ENCODE results near the gene MAP3K5. TPM values are rescaled to one million over a fixed set of nuclear protein-coding genes. Genes with fewer than 3 reads are reported as not detected.
A peak's percentile ranks its signal among the peaks of the same experiment; 100 is the strongest.

The MAP3K5 gene
- total RNA-seq, 6 donors from 2014 or later: 26.4 to 45.1 (median 41.8) TPM

DNA sequence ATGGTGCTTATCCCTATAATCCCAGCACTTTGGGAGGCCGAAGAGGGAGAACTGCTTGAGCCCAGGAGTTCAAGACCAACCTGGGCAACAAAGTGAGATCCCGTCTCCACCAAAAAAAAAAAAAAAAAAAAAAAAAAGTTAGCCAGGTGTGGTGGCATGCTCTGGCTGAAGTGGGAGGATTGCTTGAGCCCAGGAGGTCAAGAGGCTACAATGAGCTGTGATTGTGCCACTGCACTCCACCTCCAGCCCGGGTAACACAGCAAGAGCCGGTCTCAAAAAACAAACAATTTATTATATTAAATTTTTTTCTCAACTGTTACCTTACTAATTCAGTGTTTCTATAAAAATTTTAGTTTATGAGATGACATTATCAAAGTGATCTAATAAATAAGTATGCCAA lies 156.7 kb downstream of the MAP3K5 start:
- DNase-seq: peak in 1 of 2 donors; percentile 59
- peaks cover 0 to 5% (median 0%) of the 10 kb centered on the region in 4 donors for H3K4me1 ChIP-seq
- no peak overlapping the region for H3K27ac ChIP-seq
- peaks cover 3 to 44% (median 16%) of the 10 kb centered on the region in 4 donors for H3K36me3 ChIP-seq
- H3K9me3 ChIP-seq: no peaks in the 10 kb centered on the region
- 75 to 76% methylated on average over 4 of the region's 4 CpGs for WGBS, 2 donors
- no peaks in the 10 kb centered on the region for H3K27me3 ChIP-seq
- TF ChIP-seq, protein P1, sequence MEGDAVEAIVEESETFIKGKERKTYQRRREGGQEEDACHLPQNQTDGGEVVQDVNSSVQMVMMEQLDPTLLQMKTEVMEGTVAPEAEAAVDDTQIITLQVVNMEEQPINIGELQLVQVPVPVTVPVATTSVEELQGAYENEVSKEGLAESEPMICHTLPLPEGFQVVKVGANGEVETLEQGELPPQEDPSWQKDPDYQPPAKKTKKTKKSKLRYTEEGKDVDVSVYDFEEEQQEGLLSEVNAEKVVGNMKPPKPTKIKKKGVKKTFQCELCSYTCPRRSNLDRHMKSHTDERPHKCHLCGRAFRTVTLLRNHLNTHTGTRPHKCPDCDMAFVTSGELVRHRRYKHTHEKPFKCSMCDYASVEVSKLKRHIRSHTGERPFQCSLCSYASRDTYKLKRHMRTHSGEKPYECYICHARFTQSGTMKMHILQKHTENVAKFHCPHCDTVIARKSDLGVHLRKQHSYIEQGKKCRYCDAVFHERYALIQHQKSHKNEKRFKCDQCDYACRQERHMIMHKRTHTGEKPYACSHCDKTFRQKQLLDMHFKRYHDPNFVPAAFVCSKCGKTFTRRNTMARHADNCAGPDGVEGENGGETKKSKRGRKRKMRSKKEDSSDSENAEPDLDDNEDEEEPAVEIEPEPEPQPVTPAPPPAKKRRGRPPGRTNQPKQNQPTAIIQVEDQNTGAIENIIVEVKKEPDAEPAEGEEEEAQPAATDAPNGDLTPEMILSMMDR (IDR thresholded peaks at IDR 0.05): no peak
- TF ChIP-seq POLR2A (IDR thresholded peaks at IDR 0.05) (no peak), EP300 (IDR thresholded peaks at IDR 0.05) (no peak), POLR2AphosphoS5 (IDR thresholded peaks at IDR 0.05) (no peak)
- no peak overlapping the region for H3K4me3 ChIP-seq
- no peak for ATAC-seq (ENCODE audit: low FRiP score in 2 of 2)

DNA sequence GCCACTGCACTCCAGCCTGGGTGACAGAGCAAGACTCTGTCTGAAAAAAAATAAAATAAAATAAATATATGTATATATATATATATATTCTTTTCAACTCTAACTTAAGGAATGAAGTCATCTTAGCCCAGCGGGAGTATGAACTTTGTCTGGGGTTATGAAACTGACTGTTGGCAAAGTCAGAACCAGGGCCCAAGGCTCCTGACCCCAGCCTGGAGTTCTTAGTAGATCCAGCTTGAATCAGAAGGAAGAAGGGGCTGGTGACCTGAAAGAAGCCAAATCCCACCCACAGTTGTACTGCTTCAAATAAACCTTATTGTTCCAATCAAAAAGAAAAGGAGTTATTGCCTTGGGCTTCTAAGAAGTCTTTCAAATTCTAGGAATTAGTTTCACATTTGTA lies 158.9 kb downstream of the MAP3K5 start:
- Histone ChIP-seq H3K27me3 (no peaks in the 10 kb centered on the region), H3K36me3 (peaks cover 3 to 49% (median 16%) of the 10 kb centered on the region in 4 donors), H3K4me3 (no peak overlapping the region), H3K4me1 (peaks cover 0 to 5% (median 0%) of the 10 kb centered on the region in 4 donors), H3K27ac (no peak overlapping the region), H3K9me3 (no peaks in the 10 kb centered on the region)
- TF ChIP-seq POLR2AphosphoS5 (IDR thresholded peaks at IDR 0.05) (no peak), POLR2A (IDR thresholded peaks at IDR 0.05) (no peak), EP300 (IDR thresholded peaks at IDR 0.05) (no peak)
- TF ChIP-seq, protein P1 (IDR thresholded peaks at IDR 0.05): no peak
- ATAC-seq (ENCODE audit: low FRiP score in 2 of 2) (no peak), DNase-seq (no peak)
- 83 to 100% methylated on average over 1 of the region's 1 CpG for WGBS, 2 donors

DNA sequence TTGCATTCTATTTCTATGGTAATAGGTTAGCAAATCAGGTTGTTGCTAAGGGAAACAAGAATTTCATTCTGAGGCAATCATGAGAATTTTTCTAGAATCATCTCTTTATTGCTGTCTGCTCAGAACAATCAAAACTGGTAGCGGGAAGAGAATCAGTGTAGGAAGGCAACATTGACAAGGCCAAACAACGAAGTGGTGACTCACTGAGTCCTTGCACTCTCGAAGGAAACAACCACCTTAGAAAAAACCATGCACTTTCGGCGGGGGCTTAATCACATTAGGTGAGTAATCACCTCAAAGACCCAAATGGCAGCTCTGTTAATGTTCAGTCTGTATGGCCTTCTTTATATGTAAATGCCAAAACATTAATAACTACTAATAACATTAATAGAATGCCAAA lies 163.3 kb downstream of the MAP3K5 start:
- no peak for DNase-seq
- Histone ChIP-seq H3K27me3 (no peaks in the 10 kb centered on the region), H3K4me3 (no peak overlapping the region), H3K9me3 (no peaks in the 10 kb centered on the region), H3K4me1 (no peaks in the 10 kb centered on the region), H3K27ac (no peak overlapping the region), H3K36me3 (peaks cover 0 to 23% (median 7%) of the 10 kb centered on the region in 4 donors)
- TF ChIP-seq POLR2AphosphoS5 (IDR thresholded peaks at IDR 0.05): no peak
- TF ChIP-seq, protein P1 (IDR thresholded peaks at IDR 0.05): no peak
- WGBS, 2 donors: 90 to 96% methylated on average over 5 of the region's 5 CpGs
- no peak for ATAC-seq (ENCODE audit: low FRiP score in 2 of 2)

DNA sequence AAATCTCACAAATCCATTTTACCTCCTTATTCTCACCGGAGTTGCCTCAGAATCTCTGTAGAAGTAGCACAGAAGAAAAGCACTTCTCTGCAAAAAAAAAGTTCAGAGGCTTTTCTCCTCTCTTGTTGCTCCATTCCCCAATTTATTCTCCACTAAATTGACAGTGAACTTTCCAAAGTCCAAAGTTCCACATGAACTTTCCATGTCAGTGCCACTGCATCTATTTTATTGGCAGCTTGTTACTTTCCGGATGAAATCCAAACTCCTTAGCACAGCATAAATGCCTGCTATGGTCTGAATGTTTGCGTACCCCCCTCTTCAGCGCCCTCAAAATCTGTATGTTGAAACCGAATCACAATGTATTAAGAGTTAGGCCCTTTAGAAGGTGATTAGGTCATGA lies 165.1 kb downstream of the MAP3K5 start:
- WGBS, 2 donors: 73 to 84% methylated on average over 5 of the region's 5 CpGs
- H3K27me3 ChIP-seq: no peaks in the 10 kb centered on the region
- H3K4me3 ChIP-seq: no peak overlapping the region
- no peak overlapping the region for H3K27ac ChIP-seq
- DNase-seq (no peak), ATAC-seq (ENCODE audit: low FRiP score in 2 of 2) (no peak)
- H3K4me1 ChIP-seq: no peaks in the 10 kb centered on the region
- no peaks in the 10 kb centered on the region for H3K9me3 ChIP-seq
- H3K36me3 ChIP-seq: peaks cover 0 to 27% (median 3%) of the 10 kb centered on the region in 4 donors
- TF ChIP-seq, protein P1 (IDR thresholded peaks at IDR 0.05): no peak
- no peak for TF ChIP-seq POLR2AphosphoS5 (IDR thresholded peaks at IDR 0.05)
- TF ChIP-seq EP300 (IDR thresholded peaks at IDR 0.05): no peak
- no peak for TF ChIP-seq POLR2A (IDR thresholded peaks at IDR 0.05)

DNA sequence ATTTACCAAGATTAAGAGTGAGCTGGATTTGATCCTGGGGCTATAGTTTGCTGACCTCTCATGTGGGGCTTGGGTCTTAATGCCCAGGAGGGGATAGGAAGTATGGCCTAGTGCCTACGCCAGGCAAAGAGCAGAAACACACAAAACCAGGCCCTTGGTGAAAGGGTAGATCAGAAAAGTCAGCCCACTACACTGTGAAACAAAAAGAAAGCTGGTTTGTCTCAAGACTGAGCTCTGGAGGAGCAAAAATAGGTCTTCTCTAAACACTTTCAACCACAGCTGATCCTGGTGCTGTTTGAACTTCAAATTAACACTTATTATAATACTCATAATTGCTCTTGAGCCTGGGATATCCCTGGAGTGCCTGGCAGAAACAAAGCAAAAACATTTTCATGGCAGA lies 167.0 kb downstream of the MAP3K5 start:
- Histone ChIP-seq H3K27me3 (no peaks in the 10 kb centered on the region), H3K4me3 (no peak overlapping the region), H3K36me3 (peaks cover 0 to 27% (median 7%) of the 10 kb centered on the region in 4 donors), H3K9me3 (no peaks in the 10 kb centered on the region), H3K27ac (no peak overlapping the region), H3K4me1 (no peaks in the 10 kb centered on the region)
- no peak for ATAC-seq (ENCODE audit: low FRiP score in 2 of 2)
- 95 to 100% methylated on average over 1 of the region's 1 CpG for WGBS, 2 donors
- no peak for TF ChIP-seq EP300 (IDR thresholded peaks at IDR 0.05)
- TF ChIP-seq POLR2A (IDR thresholded peaks at IDR 0.05): no peak
- TF ChIP-seq POLR2AphosphoS5 (IDR thresholded peaks at IDR 0.05): no peak
- TF ChIP-seq, protein P1 (IDR thresholded peaks at IDR 0.05): no peak
- DNase-seq: no peak
